Skeletal muscle tissue (tissue), 4 donors: ENCODE measurements around the gene ATP6V1C2. TPM values are rescaled to one million over a fixed set of nuclear protein-coding genes. Genes with fewer than 3 reads are reported as not detected.
"Not testable (repeated sequence)": the region's sequence is repeated elsewhere in the genome, so short reads cannot be mapped to it uniquely, and the experiment has no call there.

Experiments
- H3K27ac ChIP-seq: one replicate; pipeline ENCODE4 v1.7.0; 2013; ENCODE audit warnings: mild to moderate bottlenecking, low read depth, low read length, inconsistent platforms
- H3K27me3 ChIP-seq, 3 donors: one replicate each; pipeline ENCODE4 v1.7.0; 2013; ENCODE audit warnings: low read length in 3 of 3; ENCODE audit not compliant: control insufficient read depth in 3 of 3, insufficient read depth in 3 of 3
- H3K36me3 ChIP-seq, 3 donors: one replicate each; pipeline ENCODE4 v1.7.0; 2013; ENCODE audit warnings: low read length in 3 of 3; ENCODE audit not compliant: control insufficient read depth in 3 of 3, insufficient read depth in 3 of 3
- H3K4me1 ChIP-seq, 3 donors: one replicate each; pipeline ENCODE4 v1.7.0; 2013; ENCODE audit warnings: low read length in 3 of 3, mild to moderate bottlenecking in 3 of 3; ENCODE audit not compliant: control insufficient read depth in 3 of 3, insufficient read depth in 3 of 3
- H3K4me3 ChIP-seq, 3 donors: one replicate each; pipeline ENCODE4 v1.7.0; 2013; ENCODE audit warnings: low read length in 3 of 3
- H3K9ac ChIP-seq, 3 donors: one replicate each; pipeline ENCODE4 v1.7.0; 2013; ENCODE audit warnings: low read length in 3 of 3, mild to moderate bottlenecking in 3 of 3, moderate library complexity in 2 of 3, low read depth in 1 of 3
- H3K9me3 ChIP-seq, 3 donors: one replicate each; pipeline ENCODE4 v1.7.0; 2013; ENCODE audit warnings: low read length in 3 of 3; ENCODE audit not compliant: control insufficient read depth in 3 of 3
- total RNA-seq: library from RNA; depleted of rRNA; stranded (reverse); fragments of >200 nt; gene quantifications from one replicate; pipeline ENCODE4 v1.2.3, GENCODE V29; 2014
- donor health status: Osteomylitis.

Gene ATP6V1C2
- total RNA-seq, 1 donor from 2014 or later: under 0.01 TPM

GRCh38 chr2:10802657-10803056 is 81.2 kb downstream of the ATP6V1C2 start:
- H3K4me3 ChIP-seq: no peak overlapping the region
- H3K36me3 ChIP-seq: peaks cover 7 to 19% (median 12%) of the 10 kb centered on the region in 3 donors
- H3K4me1 ChIP-seq: no peaks in the 10 kb centered on the region
- H3K27ac ChIP-seq: no peak overlapping the region
- no peak overlapping the region for H3K9ac ChIP-seq
- H3K27me3 ChIP-seq: no peaks in the 10 kb centered on the region
- no peaks in the 10 kb centered on the region for H3K9me3 ChIP-seq

- not testable (repeated sequence) for H3K27ac ChIP-seq, H3K27me3 ChIP-seq, H3K4me3 ChIP-seq, H3K4me1 ChIP-seq, H3K9me3 ChIP-seq, H3K9ac ChIP-seq
- H3K36me3 ChIP-seq: peaks cover under 1 to 15% (median 3%) of the 10 kb centered on the region in 3 donors
Measured at GRCh38 chr2:10805990-10806389, 84.6 kb downstream of the ATP6V1C2 start.

GRCh38 chr2:10806543-10806942 is 85.1 kb downstream of the ATP6V1C2 start:
- no peak overlapping the region for H3K27ac ChIP-seq
- peaks cover 6 to 10% (median 9%) of the 10 kb centered on the region in 3 donors for H3K4me1 ChIP-seq
- H3K4me3 ChIP-seq: no peak overlapping the region
- H3K36me3 ChIP-seq: peaks cover 0 to 9% (median 0%) of the 10 kb centered on the region in 3 donors
- H3K27me3 ChIP-seq: no peaks in the 10 kb centered on the region
- no peak overlapping the region for H3K9ac ChIP-seq
- no peaks in the 10 kb centered on the region for H3K9me3 ChIP-seq

GRCh38 chr2:10810202-10811161 is 89.1 kb downstream of the ATP6V1C2 start:
- Histone ChIP-seq H3K36me3 (no peaks in the 10 kb centered on the region), H3K4me3 (peak overlapping the region in 2 of 3 donors; percentile 61 to 76), H3K27ac (no peak overlapping the region), H3K27me3 (no peaks in the 10 kb centered on the region), H3K9me3 (no peaks in the 10 kb centered on the region), H3K4me1 (peaks cover 12 to 20% (median 17%) of the 10 kb centered on the region in 3 donors), H3K9ac (peak overlapping the region in 1 of 3 donors; percentile 1)

GRCh38 chr2:10811517-10811916 is 90.1 kb downstream of the ATP6V1C2 start:
- H3K4me1 ChIP-seq: peaks cover 12 to 20% (median 17%) of the 10 kb centered on the region in 3 donors
- peak overlapping the region; percentile 69 for H3K27ac ChIP-seq

GRCh38 chr2:10812362-10813162 is 91.1 kb downstream of the ATP6V1C2 start, which contains the start of gene PDIA6:
TSS of gene PDIA6 (minus strand) at chr2:10812785. CDS start at chr2:10812696, 89 bp downstream.
- Histone ChIP-seq H3K9ac (peak within 1 kb of the TSS; percentile 76 to 87 (median 83)), H3K4me3 (peak within 1 kb of the TSS; percentile 62 to 76 (median 74)), H3K27me3 (no peaks in the 10 kb centered on the region), H3K27ac (peak within 1 kb of the TSS; percentile 69), H3K4me1 (peaks cover 12 to 20% (median 17%) of the 10 kb centered on the region in 3 donors), H3K9me3 (no peaks in the 10 kb centered on the region), H3K36me3 (no peaks in the 10 kb centered on the region)

More at GRCh38 chr2:10811517-10811916, 90.1 kb downstream of the ATP6V1C2 start:
- peak overlapping the region; percentile 76 to 87 (median 83) for H3K9ac ChIP-seq
- H3K36me3 ChIP-seq: no peaks in the 10 kb centered on the region
- H3K27me3 ChIP-seq: no peaks in the 10 kb centered on the region
- H3K9me3 ChIP-seq: no peaks in the 10 kb centered on the region
- peak overlapping the region; percentile 61 to 76 (median 74) for H3K4me3 ChIP-seq

- H3K27ac ChIP-seq: peak overlapping the region; percentile 69
- H3K4me1 ChIP-seq: peaks cover 12 to 20% (median 17%) of the 10 kb centered on the region in 3 donors
- peak overlapping the region; percentile 25 to 70 (median 67) for H3K9ac ChIP-seq
- H3K9me3 ChIP-seq, H3K36me3 ChIP-seq, H3K27me3 ChIP-seq: not testable (repeated sequence)
- H3K4me3 ChIP-seq: peak overlapping the region; percentile 62 to 76 (median 71)
Measured at GRCh38 chr2:10813163-10814138, 92.0 kb downstream of the ATP6V1C2 start.

GRCh38 chr2:10814142-10814541 is 92.7 kb downstream of the ATP6V1C2 start:
- Histone ChIP-seq H3K27me3 (no peaks in the 10 kb centered on the region), H3K4me1 (peaks cover 10 to 20% (median 17%) of the 10 kb centered on the region in 3 donors), H3K27ac (no peak overlapping the region), H3K9ac (no peak overlapping the region), H3K9me3 (no peaks in the 10 kb centered on the region), H3K36me3 (no peaks in the 10 kb centered on the region), H3K4me3 (no peak overlapping the region)
